Measurements from ENCODE around the gene DRD1. TPM values are rescaled to one million over a fixed set of nuclear protein-coding genes. Genes with fewer than 3 reads are reported as not detected.
"Not testable (repeated sequence)": the region's sequence is repeated elsewhere in the genome, so short reads cannot be mapped to it uniquely, and the experiment has no call there.

DRD1 gene
- polyA plus RNA-seq, 1 donor: 0.04 TPM

DNA sequence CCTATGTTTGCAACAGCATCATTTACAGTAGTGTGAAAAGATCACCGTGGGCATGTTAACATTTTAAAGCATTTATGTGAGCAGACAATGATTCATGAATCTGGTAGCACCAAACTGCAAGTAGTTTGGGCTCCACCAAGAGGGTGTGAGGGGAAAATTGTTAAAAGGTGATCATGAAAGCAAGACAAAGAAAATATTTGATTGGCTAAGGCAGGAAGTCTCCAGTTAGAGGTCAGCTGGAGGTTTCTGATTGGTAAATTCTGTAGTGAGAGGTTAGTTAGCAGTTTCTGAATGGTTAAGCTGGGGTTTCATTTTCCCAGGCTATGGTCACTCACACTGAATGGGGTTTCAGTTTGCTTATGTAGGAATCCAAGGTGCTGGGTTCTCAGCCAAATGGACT is 13.5 kb upstream of the DRD1 start:
- H3K27me3 ChIP-seq (ENCODE audit: control insufficient read depth, insufficient read depth, low read length): peaks cover 20% of the 10 kb centered on the region

DNA sequence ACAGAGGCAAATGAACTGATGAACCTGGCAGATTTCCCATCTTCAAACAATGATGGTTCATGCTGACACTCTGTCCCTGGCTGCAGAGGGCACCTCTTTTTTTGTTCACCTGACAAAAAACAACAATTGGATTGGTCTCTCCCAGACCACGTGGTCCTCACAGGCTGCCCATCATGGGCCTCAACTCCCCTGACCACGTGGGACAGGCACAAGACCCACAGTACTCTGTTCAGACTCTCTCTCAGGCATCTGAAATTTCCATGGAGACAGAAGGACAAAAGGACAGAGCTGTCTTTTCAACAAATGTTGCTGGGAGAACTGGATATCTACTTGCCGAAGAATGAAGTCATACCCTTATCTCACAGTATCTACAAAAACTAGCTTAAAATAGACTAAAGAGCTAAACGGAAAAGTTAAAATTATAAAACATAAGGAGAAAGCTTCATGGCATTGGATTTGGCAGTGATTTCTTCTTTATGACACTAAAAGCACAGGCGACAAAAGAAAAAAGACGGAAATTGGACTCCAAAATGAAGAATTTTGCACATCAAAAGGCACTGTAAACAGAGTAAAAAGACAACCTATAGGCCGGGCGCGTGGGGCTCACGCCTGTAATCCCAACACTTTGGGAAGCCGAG is 12.2 kb upstream of the DRD1 start:
- no peak for DNase-seq
- Histone ChIP-seq H3K4me1 (ENCODE audit: control insufficient read depth, insufficient read depth, low read length) (no peaks in the 10 kb centered on the region), H3K9me3 (ENCODE audit: control insufficient read depth, low read depth, low read length) (no peaks in the 10 kb centered on the region), H3K4me3 (ENCODE audit: low read length) (no peak overlapping the region), H3K27me3 (ENCODE audit: control insufficient read depth, insufficient read depth, low read length) (peaks cover 31% of the 10 kb centered on the region), H3K36me3 (ENCODE audit: control insufficient read depth, insufficient read depth, low read length) (no peaks in the 10 kb centered on the region), H3K27ac (ENCODE audit: low read length) (no peak overlapping the region)
- WGBS (ENCODE audit: insufficient coverage, low lambda C conversion rate): 91% methylated on average over 8 of the region's 11 CpGs

More for the DNA sequence above, 13.5 kb upstream of the DRD1 start:
- no peak overlapping the region for H3K27ac ChIP-seq (ENCODE audit: low read length)
- WGBS (ENCODE audit: insufficient coverage, low lambda C conversion rate): 100% methylated on average over 1 of the region's 1 CpG
- H3K4me3 ChIP-seq (ENCODE audit: low read length): no peak overlapping the region
- DNase-seq: no peak
- H3K4me1 ChIP-seq (ENCODE audit: control insufficient read depth, insufficient read depth, low read length): no peaks in the 10 kb centered on the region
- H3K36me3 ChIP-seq (ENCODE audit: control insufficient read depth, insufficient read depth, low read length): no peaks in the 10 kb centered on the region
- no peaks in the 10 kb centered on the region for H3K9me3 ChIP-seq (ENCODE audit: control insufficient read depth, low read depth, low read length)

DNA sequence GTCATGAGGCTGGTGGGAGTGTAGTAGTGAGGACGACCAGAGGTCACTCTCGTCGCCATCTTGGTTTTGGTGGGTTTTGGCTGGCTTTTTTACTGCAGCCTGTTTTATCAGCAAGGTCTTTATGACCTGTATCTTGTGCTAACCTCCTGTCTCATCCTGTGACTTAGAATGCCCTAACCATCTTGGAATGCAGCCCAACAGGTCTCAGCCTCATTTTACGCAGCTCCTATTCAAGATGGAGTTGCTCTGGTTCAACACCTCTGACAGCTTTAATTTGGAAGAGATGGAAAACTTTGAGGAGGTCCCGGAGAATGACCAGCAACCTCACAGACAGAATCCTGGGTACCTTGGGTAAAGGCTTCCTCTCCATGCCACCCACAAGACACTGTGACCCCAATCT is 10.4 kb upstream of the DRD1 start:
- H3K4me1 ChIP-seq (ENCODE audit: control insufficient read depth, insufficient read depth, low read length); DNase-seq; H3K4me3 ChIP-seq (ENCODE audit: low read length); H3K9me3 ChIP-seq (ENCODE audit: control insufficient read depth, low read depth, low read length); H3K36me3 ChIP-seq (ENCODE audit: control insufficient read depth, insufficient read depth, low read length); H3K27ac ChIP-seq (ENCODE audit: low read length): not testable (repeated sequence)
- peaks cover 36% of the 10 kb centered on the region for H3K27me3 ChIP-seq (ENCODE audit: control insufficient read depth, insufficient read depth, low read length)
- no CpG with 5 or more reads among the region's 5 CpGs for WGBS (ENCODE audit: insufficient coverage, low lambda C conversion rate)

DNA sequence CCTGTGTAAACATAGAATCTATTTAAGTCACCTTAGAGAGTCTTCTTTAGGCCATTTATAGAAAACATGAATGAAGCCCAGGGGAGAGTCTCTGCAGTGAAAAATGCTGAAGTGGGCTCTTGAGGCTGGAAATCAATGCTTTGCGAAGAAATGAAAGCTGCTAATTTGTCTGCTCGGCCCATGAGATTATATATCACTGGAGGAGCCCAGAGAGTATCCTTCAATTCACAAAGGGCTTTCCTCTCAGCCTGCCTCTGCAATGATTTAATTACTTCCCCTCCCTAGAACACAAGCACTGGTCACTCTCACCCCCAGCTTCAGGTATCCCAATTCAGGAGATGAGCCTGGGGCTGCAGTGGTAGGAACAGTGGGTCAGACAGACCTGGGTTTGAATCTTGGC is 8.2 kb upstream of the DRD1 start:
- H3K4me1 ChIP-seq (ENCODE audit: control insufficient read depth, insufficient read depth, low read length): no peaks in the 10 kb centered on the region
- no CpG with 5 or more reads among the region's 2 CpGs for WGBS (ENCODE audit: insufficient coverage, low lambda C conversion rate)
- no peak overlapping the region for H3K4me3 ChIP-seq (ENCODE audit: low read length)
- no peak overlapping the region for H3K27ac ChIP-seq (ENCODE audit: low read length)
- peaks cover 36% of the 10 kb centered on the region for H3K27me3 ChIP-seq (ENCODE audit: control insufficient read depth, insufficient read depth, low read length)
- DNase-seq: no peak
- no peaks in the 10 kb centered on the region for H3K9me3 ChIP-seq (ENCODE audit: control insufficient read depth, low read depth, low read length)
- H3K36me3 ChIP-seq (ENCODE audit: control insufficient read depth, insufficient read depth, low read length): no peaks in the 10 kb centered on the region

DNA sequence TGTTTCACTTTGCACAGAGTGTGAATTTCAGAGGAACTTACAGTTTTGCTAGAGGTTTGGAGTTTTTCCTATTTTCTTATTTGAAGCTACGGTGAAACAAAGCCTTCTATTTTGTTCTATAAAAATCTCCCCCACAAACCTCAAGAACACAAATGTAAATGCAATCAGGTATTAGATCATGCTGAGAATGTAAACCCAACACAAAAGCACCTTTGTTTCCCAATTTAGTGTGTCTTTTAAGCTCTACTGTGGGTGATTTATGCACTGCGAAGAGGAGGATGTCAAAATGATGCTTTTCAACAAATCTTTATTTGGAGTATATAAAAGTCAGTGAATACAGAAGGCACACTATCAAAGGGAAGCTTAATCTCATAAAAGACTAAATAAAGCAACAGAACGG is 4.3 kb upstream of the DRD1 start:
- H3K27me3 ChIP-seq (ENCODE audit: control insufficient read depth, insufficient read depth, low read length): peaks cover 62% of the 10 kb centered on the region
- H3K27ac ChIP-seq (ENCODE audit: low read length): no peak overlapping the region
- H3K4me3 ChIP-seq (ENCODE audit: low read length): no peak overlapping the region
- H3K9me3 ChIP-seq (ENCODE audit: control insufficient read depth, low read depth, low read length): peaks cover 3% of the 10 kb centered on the region
- peaks cover 4% of the 10 kb centered on the region for H3K4me1 ChIP-seq (ENCODE audit: control insufficient read depth, insufficient read depth, low read length)
- no peaks in the 10 kb centered on the region for H3K36me3 ChIP-seq (ENCODE audit: control insufficient read depth, insufficient read depth, low read length)
- 58% methylated on average over 2 of the region's 3 CpGs for WGBS (ENCODE audit: insufficient coverage, low lambda C conversion rate)
- no peak for DNase-seq

DNA sequence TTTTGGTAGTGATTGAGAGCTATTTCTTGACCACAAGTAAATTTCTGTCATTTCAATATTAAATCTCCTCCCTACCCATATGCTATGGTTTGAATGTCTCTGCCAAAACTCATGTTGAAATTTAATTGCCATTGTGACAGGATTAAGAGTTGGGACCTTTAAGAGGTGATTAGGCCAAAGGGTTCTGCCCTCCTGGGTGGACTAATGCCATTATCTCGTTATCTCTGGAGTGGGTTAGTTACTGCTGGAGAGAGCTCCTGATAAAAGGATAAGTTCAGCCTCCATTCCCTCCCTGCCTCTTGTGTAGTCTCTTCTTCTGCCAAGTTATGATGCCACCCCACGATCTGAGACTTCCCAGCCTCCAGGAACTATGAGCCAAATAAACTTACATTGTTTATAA is 3.6 kb upstream of the DRD1 start:
- Histone ChIP-seq H3K4me1 (ENCODE audit: control insufficient read depth, insufficient read depth, low read length) (peaks cover 4% of the 10 kb centered on the region), H3K36me3 (ENCODE audit: control insufficient read depth, insufficient read depth, low read length) (no peaks in the 10 kb centered on the region), H3K4me3 (ENCODE audit: low read length) (no peak overlapping the region), H3K9me3 (ENCODE audit: control insufficient read depth, low read depth, low read length) (peaks cover 3% of the 10 kb centered on the region), H3K27me3 (ENCODE audit: control insufficient read depth, insufficient read depth, low read length) (peaks cover 64% of the 10 kb centered on the region), H3K27ac (ENCODE audit: low read length) (no peak overlapping the region)
- DNase-seq: no peak
- WGBS (ENCODE audit: insufficient coverage, low lambda C conversion rate): no CpG with 5 or more reads among the region's 2 CpGs

DNA sequence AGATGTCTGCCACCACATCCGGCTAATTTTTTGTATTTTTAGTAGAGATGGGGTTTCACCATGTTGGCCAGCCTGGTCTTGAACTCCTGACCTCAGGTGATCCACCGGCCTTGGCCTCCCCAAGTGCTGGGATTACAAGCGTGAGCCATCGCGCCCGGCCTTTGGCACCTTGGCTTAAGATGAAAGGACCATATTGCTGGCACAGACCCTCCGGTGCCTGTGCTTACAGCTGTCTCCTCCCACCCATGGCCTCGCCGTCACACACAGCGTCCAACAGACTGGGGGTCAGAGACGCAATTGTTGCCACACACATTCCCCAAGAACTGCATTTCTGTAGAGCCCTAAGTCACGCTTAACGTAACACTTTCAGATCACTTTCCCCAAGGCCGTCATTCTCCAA is 2.4 kb upstream of the DRD1 start:
- not testable (repeated sequence) for H3K36me3 ChIP-seq (ENCODE audit: control insufficient read depth, insufficient read depth, low read length); H3K27ac ChIP-seq (ENCODE audit: low read length); H3K4me1 ChIP-seq (ENCODE audit: control insufficient read depth, insufficient read depth, low read length); H3K9me3 ChIP-seq (ENCODE audit: control insufficient read depth, low read depth, low read length); H3K4me3 ChIP-seq (ENCODE audit: low read length); DNase-seq
- WGBS (ENCODE audit: insufficient coverage, low lambda C conversion rate): 95% methylated on average over 3 of the region's 14 CpGs
- peaks cover 65% of the 10 kb centered on the region for H3K27me3 ChIP-seq (ENCODE audit: control insufficient read depth, insufficient read depth, low read length)

DNA sequence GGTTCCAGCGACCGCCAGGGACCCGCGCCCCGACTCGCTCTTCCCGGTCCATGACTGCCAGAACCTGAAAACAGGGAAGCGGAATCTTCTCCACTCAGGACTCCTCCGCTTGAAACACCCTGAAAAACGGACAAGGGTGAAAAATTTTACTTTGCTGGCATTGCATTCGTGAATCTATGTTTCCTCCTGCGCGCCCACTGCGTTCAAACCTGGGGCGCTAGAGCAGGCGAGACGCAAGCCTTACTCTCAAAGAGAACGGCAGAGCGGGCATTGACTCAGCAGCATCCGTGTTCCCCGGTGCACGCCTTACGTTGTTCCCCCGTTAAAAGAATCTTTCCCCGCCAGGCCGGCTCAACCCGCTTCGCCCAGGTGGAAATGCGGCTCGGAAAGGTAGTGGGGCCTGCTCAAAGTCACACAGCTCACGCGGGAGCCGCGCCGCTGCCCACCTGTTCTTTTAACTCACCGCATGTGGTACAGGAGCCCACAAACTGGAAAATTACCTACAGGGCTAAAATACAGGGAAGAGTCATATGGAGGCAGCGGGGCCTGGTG is 999 bp upstream of the DRD1 start:
- H3K4me3 ChIP-seq (ENCODE audit: low read length): no peak overlapping the region
- 63% methylated on average over 4 of the region's 37 CpGs for WGBS (ENCODE audit: insufficient coverage, low lambda C conversion rate)
- peaks cover 59% of the 10 kb centered on the region for H3K27me3 ChIP-seq (ENCODE audit: control insufficient read depth, insufficient read depth, low read length)
- no peaks in the 10 kb centered on the region for H3K36me3 ChIP-seq (ENCODE audit: control insufficient read depth, insufficient read depth, low read length)
- peaks cover 3% of the 10 kb centered on the region for H3K9me3 ChIP-seq (ENCODE audit: control insufficient read depth, low read depth, low read length)
- no peak overlapping the region for H3K27ac ChIP-seq (ENCODE audit: low read length)
- peaks cover 4% of the 10 kb centered on the region for H3K4me1 ChIP-seq (ENCODE audit: control insufficient read depth, insufficient read depth, low read length)
- no peak for DNase-seq

DNA sequence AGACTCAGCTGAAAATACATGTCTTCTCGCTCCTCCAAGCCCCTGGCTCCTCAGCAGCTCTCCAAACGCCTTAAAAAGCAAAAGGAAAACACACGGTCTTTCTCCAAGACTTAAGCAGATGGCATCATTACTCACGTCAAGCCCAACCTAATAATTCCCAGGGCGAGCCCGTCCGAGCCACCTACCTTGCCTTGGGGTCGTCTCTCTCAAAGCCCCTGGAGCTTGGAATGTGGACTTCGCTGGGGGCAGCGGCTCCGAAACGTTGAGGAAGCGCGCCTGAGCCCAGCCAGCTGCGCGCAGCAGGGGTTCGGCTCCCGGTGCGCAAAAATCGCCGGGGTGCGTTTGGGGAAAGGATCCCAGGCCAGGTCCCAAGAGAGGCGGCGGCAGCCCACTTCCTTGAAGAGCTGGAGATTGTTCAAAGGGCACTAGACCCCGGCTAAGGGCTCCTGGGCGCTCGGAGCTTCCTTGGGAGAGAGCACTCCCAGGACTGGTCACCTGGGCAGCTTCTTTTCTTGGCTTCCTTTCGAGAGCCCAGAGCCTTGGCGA is 395 bp downstream of the DRD1 start:
- no peaks in the 10 kb centered on the region for H3K36me3 ChIP-seq (ENCODE audit: control insufficient read depth, insufficient read depth, low read length)
- peaks cover 59% of the 10 kb centered on the region for H3K27me3 ChIP-seq (ENCODE audit: control insufficient read depth, insufficient read depth, low read length)
- WGBS (ENCODE audit: insufficient coverage, low lambda C conversion rate): no CpG with 5 or more reads among the region's 29 CpGs
- peaks cover 4% of the 10 kb centered on the region for H3K4me1 ChIP-seq (ENCODE audit: control insufficient read depth, insufficient read depth, low read length)
- peaks cover 3% of the 10 kb centered on the region for H3K9me3 ChIP-seq (ENCODE audit: control insufficient read depth, low read depth, low read length)
- peak in 1 of 2 donors; percentile 4 for DNase-seq
- no peak overlapping the region for H3K27ac ChIP-seq (ENCODE audit: low read length)
- no peak overlapping the region for H3K4me3 ChIP-seq (ENCODE audit: low read length)

DNA sequence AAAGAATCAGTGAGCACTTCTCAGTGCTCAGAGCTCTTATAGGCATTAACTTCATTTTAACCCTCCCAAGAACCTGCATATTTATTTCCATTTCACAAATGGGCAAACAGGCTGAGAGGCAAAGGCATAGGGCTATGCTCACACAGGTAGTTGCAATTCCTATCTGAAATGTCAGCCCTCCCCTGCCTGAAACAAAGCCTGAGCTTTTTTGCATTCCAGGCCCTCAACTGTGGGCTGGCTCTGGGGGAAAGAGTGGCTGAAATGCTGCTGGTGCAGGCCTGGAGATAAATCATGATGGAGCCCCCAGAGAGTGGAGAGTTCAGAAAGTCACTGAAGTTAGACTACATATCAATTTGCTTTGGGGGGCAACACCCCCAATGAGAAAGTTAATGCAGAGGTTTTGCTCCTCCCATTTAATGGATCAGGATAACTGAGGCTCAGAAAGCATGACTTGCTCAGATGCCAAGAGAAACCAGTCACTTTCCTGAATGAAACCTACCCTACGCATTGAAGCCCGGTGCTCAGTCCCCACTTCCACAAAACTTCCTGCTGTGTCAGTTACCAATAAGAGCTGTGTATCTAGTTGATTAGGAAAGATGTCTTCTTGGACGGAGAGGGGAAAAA is 5.6 kb downstream of the DRD1 start:
- Histone ChIP-seq H3K9me3 (ENCODE audit: control insufficient read depth, low read depth, low read length) (no peaks in the 10 kb centered on the region), H3K27me3 (ENCODE audit: control insufficient read depth, insufficient read depth, low read length) (peaks cover 23% of the 10 kb centered on the region), H3K4me1 (ENCODE audit: control insufficient read depth, insufficient read depth, low read length) (no peaks in the 10 kb centered on the region), H3K4me3 (ENCODE audit: low read length) (no peak overlapping the region), H3K36me3 (ENCODE audit: control insufficient read depth, insufficient read depth, low read length) (no peaks in the 10 kb centered on the region), H3K27ac (ENCODE audit: low read length) (no peak overlapping the region)
- no CpG with 5 or more reads among the region's 3 CpGs for WGBS (ENCODE audit: insufficient coverage, low lambda C conversion rate)
- no peak for DNase-seq
